Glomerular endothelial cell (primary cell): ENCODE data around the gene DNAJA2. TPM values are rescaled to one million over a fixed set of nuclear protein-coding genes. Genes with fewer than 3 reads are reported as not detected.
A peak's percentile ranks its signal among the peaks of the same experiment; 100 is the strongest.

ENCODE experiments used
- DNase-seq: peaks from one replicate; pipeline ENCODE4 v3.0.0-alpha.2; 2011; ENCODE audit warnings: low read depth, low spot score; ENCODE audit errors: extremely low read depth
- total RNA-seq: library from RNA; depleted of rRNA; stranded (reverse); fragments of >200 nt; gene quantifications from 2 replicates; pipeline ENCODE4 v1.2.3, GENCODE V29; 2015

The DNAJA2 gene
- total RNA-seq, 1 donor from 2014 or later, result 47.0 TPM

GRCh38 chr16:46929378-46930332 is 43.8 kb downstream of the DNAJA2 start:
- DNase-seq, result no peak

- DNase-seq, result no peak
Measured at GRCh38 chr16:46928811-46929210, 44.7 kb downstream of the DNAJA2 start.

GRCh38 chr16:46927273-46927672 is 46.2 kb downstream of the DNAJA2 start:
- DNase-seq, result no peak

GRCh38 chr16:46926470-46927225 is 46.8 kb downstream of the DNAJA2 start:
- DNase-seq, result no peak

GRCh38 chr16:46924402-46924801 is 49.1 kb downstream of the DNAJA2 start:
- no peak for DNase-seq

- DNase-seq, result no peak
Measured at GRCh38 chr16:46923513-46924295, 49.8 kb downstream of the DNAJA2 start.

GRCh38 chr16:46922239-46922638 is 51.2 kb downstream of the DNAJA2 start:
- no peak for DNase-seq

- DNase-seq, result no peak
Measured at GRCh38 chr16:46920402-46921068, 52.9 kb downstream of the DNAJA2 start.

GRCh38 chr16:46918905-46919792 is 54.3 kb downstream of the DNAJA2 start:
- DNase-seq, result no peak

- DNase-seq, result no peak
Measured at GRCh38 chr16:46918400-46918799, 55.1 kb downstream of the DNAJA2 start.

- no peak for DNase-seq
Measured at GRCh38 chr16:46916980-46917379, 56.5 kb downstream of the DNAJA2 start.

GRCh38 chr16:46915483-46916025 is 57.9 kb downstream of the DNAJA2 start:
- no peak for DNase-seq

GRCh38 chr16:46914556-46915201 is 58.8 kb downstream of the DNAJA2 start:
- DNase-seq, result no peak

GRCh38 chr16:46911650-46912049 is 61.8 kb downstream of the DNAJA2 start:
- no peak for DNase-seq

GRCh38 chr16:46911038-46911437 is 62.4 kb downstream of the DNAJA2 start:
- DNase-seq, result no peak

- DNase-seq, result peak; percentile 48
Measured at GRCh38 chr16:46908540-46909372, 64.7 kb downstream of the DNAJA2 start.

- DNase-seq, result no peak
Measured at GRCh38 chr16:46907061-46907774, 66.3 kb downstream of the DNAJA2 start.
